IPS DF 6.9 (cell line): ENCODE measurements around the gene NUMA1.

Experiments
- DNase-seq: peaks from one replicate; pipeline ENCODE4 v3.0.0-alpha.2; 2013; ENCODE audit warnings: low read depth, low spot score
- H3K27ac ChIP-seq: one replicate; pipeline ENCODE4 v1.5.1; 2013; ENCODE audit warnings: low read length, control low read depth
- H3K27me3 ChIP-seq: 2 replicates; pipeline ENCODE4 v1.6.1; 2013; ENCODE audit warnings: mild to moderate bottlenecking, low read length; ENCODE audit not compliant: control insufficient read depth, insufficient read depth
- H3K36me3 ChIP-seq: 2 replicates; pipeline ENCODE4 v1.6.1; 2013; ENCODE audit warnings: low read length; ENCODE audit not compliant: control insufficient read depth, insufficient read depth
- H3K4me1 ChIP-seq: 2 replicates; pipeline ENCODE4 v1.6.1; 2013; ENCODE audit warnings: low read length; ENCODE audit not compliant: control insufficient read depth, insufficient read depth
- H3K4me3 ChIP-seq: 2 replicates; pipeline ENCODE4 v1.5.1; 2013; ENCODE audit warnings: mild to moderate bottlenecking, low read length
- H3K9me3 ChIP-seq: 2 replicates; pipeline ENCODE4 v1.6.1; 2013; ENCODE audit warnings: low read length, inconsistent platforms; ENCODE audit not compliant: control insufficient read depth, insufficient read depth
- WGBS: extraction: QIAGEN DNeasy Blood & Tissue Kit; methylation state at CpG from one replicate; pipeline ENCODE4 v1.1.7; 2013; ENCODE audit warnings: mixed read lengths, missing lambda C conversion rate; ENCODE audit not compliant: insufficient read length, insufficient coverage; 5-methylcytosine and 5-hydroxymethylcytosine counted together

NUMA1 gene

GRCh38 chr11:71999798-72000197 lies 80.5 kb downstream of the NUMA1 start:
- Histone ChIP-seq H3K36me3 (peaks cover 19% of the 10 kb centered on the region), H3K4me3 (no peak overlapping the region), H3K4me1 (no peaks in the 10 kb centered on the region), H3K27me3 (no peaks in the 10 kb centered on the region), H3K27ac (no peak overlapping the region), H3K9me3 (no peaks in the 10 kb centered on the region)
- DNase-seq, result no peak
- no CpG with 5 or more reads among the region's 8 CpGs for WGBS

- Histone ChIP-seq H3K27me3 (no peaks in the 10 kb centered on the region), H3K27ac (no peak overlapping the region), H3K9me3 (no peaks in the 10 kb centered on the region), H3K4me1 (no peaks in the 10 kb centered on the region), H3K4me3 (no peak overlapping the region), H3K36me3 (peaks cover 15% of the 10 kb centered on the region)
- no CpG with 5 or more reads among the region's 2 CpGs for WGBS
- no peak for DNase-seq
Measured at GRCh38 chr11:71999362-71999761, 81.0 kb downstream of the NUMA1 start.

- no peaks in the 10 kb centered on the region for H3K27me3 ChIP-seq
- DNase-seq, result no peak
- no peak within 1 kb of the TSS for H3K27ac ChIP-seq
- no CpG with 5 or more reads among the region's 11 CpGs for WGBS
- H3K36me3 ChIP-seq, result peaks cover 10% of the 10 kb centered on the region
- H3K9me3 ChIP-seq, result no peaks in the 10 kb centered on the region
- H3K4me3 ChIP-seq, result no peak within 1 kb of the TSS
- no peaks in the 10 kb centered on the region for H3K4me1 ChIP-seq
Measured at GRCh38 chr11:71998649-71999310, 81.6 kb downstream of the NUMA1 start, which contains the start of gene IL18BP. TSS of gene IL18BP (plus strand) at chr11:71998909. CDS start at chr11:71999985, 1,076 bp downstream.

- H3K36me3 ChIP-seq, result peaks cover 3% of the 10 kb centered on the region; the same call in 1 of the 2 replicates
- H3K27ac ChIP-seq, result no peak overlapping the region
- H3K9me3 ChIP-seq, result no peaks in the 10 kb centered on the region
- H3K4me1 ChIP-seq, result no peaks in the 10 kb centered on the region
- WGBS, result no CpG with 5 or more reads among the region's 2 CpGs
- no peak overlapping the region for H3K4me3 ChIP-seq
- no peaks in the 10 kb centered on the region for H3K27me3 ChIP-seq
- no peak for DNase-seq
Measured at GRCh38 chr11:71998061-71998460, 82.3 kb downstream of the NUMA1 start.

- H3K9me3 ChIP-seq, result no peaks in the 10 kb centered on the region
Measured at GRCh38 chr11:71997594-71997993, 82.7 kb downstream of the NUMA1 start.

GRCh38 chr11:71996946-71997345 lies 83.4 kb downstream of the NUMA1 start:
- Histone ChIP-seq H3K4me3 (no peak overlapping the region), H3K27me3 (no peaks in the 10 kb centered on the region), H3K9me3 (no peaks in the 10 kb centered on the region), H3K4me1 (no peaks in the 10 kb centered on the region), H3K36me3 (no peaks in the 10 kb centered on the region; the same call in 1 of the 2 replicates), H3K27ac (no peak overlapping the region)
- no peak for DNase-seq
- no CpG with 5 or more reads among the region's 8 CpGs for WGBS

More at GRCh38 chr11:71997594-71997993, 82.7 kb downstream of the NUMA1 start:
- no CpG with 5 or more reads among the region's 3 CpGs for WGBS
- no peaks in the 10 kb centered on the region for H3K4me1 ChIP-seq
- H3K27ac ChIP-seq, result no peak overlapping the region
- DNase-seq, result no peak
- H3K36me3 ChIP-seq, result no peaks in the 10 kb centered on the region; the same call in 1 of the 2 replicates
- H3K27me3 ChIP-seq, result no peaks in the 10 kb centered on the region
- no peak overlapping the region for H3K4me3 ChIP-seq

GRCh38 chr11:71996517-71996916 lies 83.8 kb downstream of the NUMA1 start:
- no peaks in the 10 kb centered on the region; the same call in 1 of the 2 replicates for H3K36me3 ChIP-seq
- no peaks in the 10 kb centered on the region for H3K27me3 ChIP-seq
- no peak overlapping the region for H3K4me3 ChIP-seq
- WGBS, result no CpG with 5 or more reads among the region's 4 CpGs
- H3K9me3 ChIP-seq, result no peaks in the 10 kb centered on the region
- no peak for DNase-seq
- no peaks in the 10 kb centered on the region for H3K4me1 ChIP-seq
- H3K27ac ChIP-seq, result no peak overlapping the region

- Histone ChIP-seq H3K27ac (no peak overlapping the region), H3K4me1 (no peaks in the 10 kb centered on the region), H3K27me3 (no peaks in the 10 kb centered on the region), H3K4me3 (no peak overlapping the region), H3K9me3 (no peaks in the 10 kb centered on the region), H3K36me3 (no peaks in the 10 kb centered on the region; the same call in 1 of the 2 replicates)
- WGBS, result no CpG with 5 or more reads among the region's 3 CpGs
- DNase-seq, result no peak
Measured at GRCh38 chr11:71995726-71996291, 84.5 kb downstream of the NUMA1 start.

GRCh38 chr11:71994786-71995185 lies 85.6 kb downstream of the NUMA1 start:
- H3K36me3 ChIP-seq, result no peaks in the 10 kb centered on the region; the same call in 1 of the 2 replicates
- no peaks in the 10 kb centered on the region for H3K9me3 ChIP-seq
- H3K4me1 ChIP-seq, result no peaks in the 10 kb centered on the region
- no CpG with 5 or more reads among the region's 3 CpGs for WGBS
- no peak overlapping the region for H3K27ac ChIP-seq
- H3K4me3 ChIP-seq, result no peak overlapping the region
- no peak for DNase-seq
- no peaks in the 10 kb centered on the region for H3K27me3 ChIP-seq

- Histone ChIP-seq H3K27me3 (no peaks in the 10 kb centered on the region), H3K27ac (no peak overlapping the region), H3K4me1 (no peaks in the 10 kb centered on the region), H3K9me3 (no peaks in the 10 kb centered on the region), H3K36me3 (no peaks in the 10 kb centered on the region), H3K4me3 (no peak overlapping the region)
- no CpG with 5 or more reads among the region's 3 CpGs for WGBS
- no peak for DNase-seq
Measured at GRCh38 chr11:71992136-71992730, 88.1 kb downstream of the NUMA1 start.
